NCI-H1048 (cell line): ENCODE results near the gene PCMTD2.
"Not testable (repeated sequence)": the region's sequence is repeated elsewhere in the genome, so short reads cannot be mapped to it uniquely, and the experiment has no call there.

ENCODE experiments used
- DNase-seq: peaks from one replicate; lab custom pipeline; 2025; lab: John Stamatoyannopoulos, UW

The PCMTD2 gene

GRCh38 chr20:64224351-64225170 lies 31.0 kb upstream of the PCMTD2 start:
- no peak for DNase-seq

DNA sequence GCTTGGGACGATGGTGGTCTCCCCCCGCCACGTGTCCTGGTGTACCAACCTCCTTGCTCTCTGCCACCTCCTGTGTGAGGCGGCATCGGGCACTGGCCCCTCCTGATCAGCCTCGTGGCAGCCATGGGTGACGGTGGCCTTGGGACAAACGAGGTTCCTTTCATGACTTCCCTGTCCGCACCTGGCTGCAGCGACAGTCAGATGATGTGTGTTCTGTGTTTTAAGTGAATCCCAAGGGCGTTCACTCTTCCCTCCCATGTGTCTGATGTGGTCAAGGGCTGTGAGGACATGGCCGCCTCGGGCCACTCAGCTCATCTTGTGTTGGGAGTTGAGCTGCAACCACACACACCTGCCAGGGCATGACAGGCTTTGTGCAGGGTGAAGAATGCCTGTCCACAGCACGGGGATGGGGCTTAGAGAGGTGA lies 30.4 kb upstream of the PCMTD2 start:
- no peak for DNase-seq

- DNase-seq, result no peak
These were observed 29.5 kb upstream of the PCMTD2 start for GRCh38 chr20:64225828-64226598.

GRCh38 chr20:64226686-64227580 lies 28.6 kb upstream of the PCMTD2 start:
- DNase-seq, result no peak

- no peak for DNase-seq
These were observed 27.4 kb upstream of the PCMTD2 start for GRCh38 chr20:64228086-64228653.

DNA sequence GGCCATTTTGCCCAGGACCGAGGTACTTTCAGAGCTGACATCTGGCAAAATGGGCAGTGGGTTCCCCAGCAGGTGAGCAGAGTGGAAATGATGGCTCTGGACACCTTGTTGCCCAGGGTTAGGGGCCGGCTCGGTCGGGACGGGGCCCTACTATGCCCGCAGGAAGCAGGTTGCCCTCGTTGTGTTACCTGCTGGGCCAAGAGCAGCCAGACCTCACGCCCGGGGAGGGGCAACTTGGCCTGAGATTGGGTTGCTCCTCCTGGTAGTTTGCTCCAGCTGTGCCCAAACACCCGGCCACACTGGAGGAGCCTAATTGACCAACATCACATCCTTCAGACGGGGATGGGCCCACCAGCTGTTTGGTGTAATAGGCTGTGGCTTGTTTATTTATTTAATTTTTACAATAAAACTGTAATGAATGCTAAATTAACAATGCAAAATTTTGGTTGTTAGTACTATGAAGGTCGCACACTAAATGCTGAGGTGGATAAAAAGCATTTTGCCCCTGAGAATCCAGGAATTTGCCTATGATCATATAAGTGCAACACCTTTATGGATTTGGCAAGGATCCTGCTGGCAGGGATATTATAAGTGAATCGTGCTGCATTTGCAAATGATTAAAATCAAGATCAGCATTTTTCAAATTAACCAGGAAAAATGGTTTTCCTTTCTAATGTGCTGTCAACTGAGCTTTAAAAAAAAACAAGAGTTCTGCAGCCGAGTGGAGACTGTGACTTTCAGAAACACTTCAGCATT lies 26.6 kb upstream of the PCMTD2 start:
- DNase-seq, result no peak

DNA sequence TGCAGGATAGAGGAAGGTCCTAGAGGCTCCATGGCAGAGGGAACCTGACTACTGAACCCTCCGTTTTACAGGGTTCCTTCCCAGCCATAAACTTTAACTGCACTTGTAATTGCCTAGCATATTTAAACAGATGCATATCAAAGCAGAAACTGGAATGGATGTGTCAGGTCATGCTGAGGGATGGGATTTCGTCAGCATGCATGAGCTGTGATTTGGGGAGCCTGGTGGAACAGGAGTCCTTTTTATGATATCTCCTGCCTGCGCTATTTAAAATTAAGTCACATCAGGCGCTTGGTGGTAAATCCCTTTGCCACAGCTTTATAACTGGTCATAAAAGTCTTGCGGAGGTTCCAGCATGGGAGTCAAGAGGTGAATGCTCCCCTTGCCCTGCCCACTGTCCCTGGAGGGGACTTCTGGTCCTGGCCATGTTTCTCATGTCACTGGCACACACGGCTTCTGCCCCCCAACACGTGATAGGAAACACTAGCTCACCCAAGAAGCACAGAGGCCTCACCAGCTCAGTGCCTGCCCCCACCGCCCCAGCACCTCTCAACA lies 26.0 kb upstream of the PCMTD2 start:
- DNase-seq, result no peak

GRCh38 chr20:64230461-64231145 lies 24.9 kb upstream of the PCMTD2 start:
- no peak for DNase-seq

DNA sequence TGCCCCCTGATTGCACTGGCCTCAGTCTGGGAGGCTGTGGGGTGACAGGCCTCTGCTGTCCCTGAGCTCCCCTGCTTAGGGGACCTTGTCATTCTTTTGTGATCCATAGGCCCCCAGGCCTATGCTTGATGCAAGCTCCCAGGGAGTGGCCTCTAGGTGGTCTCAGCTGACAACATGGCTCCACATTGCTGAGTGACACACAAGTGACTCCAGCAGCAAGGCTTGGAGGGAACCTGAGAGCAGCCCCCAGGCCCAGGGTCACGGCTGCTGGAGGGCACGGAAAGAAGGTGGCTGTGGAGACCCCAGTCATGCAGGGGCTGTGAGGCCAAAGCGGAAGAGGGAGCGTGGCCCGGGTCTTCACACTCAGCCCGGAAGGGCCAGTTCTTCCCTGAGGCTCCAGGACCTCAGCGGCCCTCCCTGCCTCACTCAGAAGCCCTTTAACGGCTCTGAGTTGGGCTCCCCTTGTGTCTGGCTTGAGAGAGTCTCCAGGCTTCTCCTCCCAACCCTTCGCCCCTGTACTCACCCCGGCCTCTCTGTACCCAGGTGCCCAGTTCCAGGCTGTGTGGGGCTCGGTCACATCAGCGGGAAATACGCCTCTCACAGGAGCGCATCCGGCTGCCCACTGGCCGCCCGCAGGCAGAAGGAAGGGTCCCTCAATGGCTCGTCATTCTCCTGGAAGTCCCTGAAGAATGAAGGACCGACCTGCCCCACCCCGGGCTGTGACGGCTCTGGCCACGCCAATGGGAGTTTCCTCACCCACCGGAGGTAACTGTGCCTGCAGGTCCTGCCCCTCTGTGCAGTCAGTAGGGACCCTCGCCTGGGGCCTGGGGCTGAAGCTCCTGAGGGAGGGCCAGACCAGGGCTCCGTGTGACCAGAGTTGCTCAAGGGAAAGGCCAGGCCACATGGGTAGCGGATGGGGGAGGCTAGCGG lies 23.7 kb upstream of the PCMTD2 start:
- DNase-seq, result no peak

DNA sequence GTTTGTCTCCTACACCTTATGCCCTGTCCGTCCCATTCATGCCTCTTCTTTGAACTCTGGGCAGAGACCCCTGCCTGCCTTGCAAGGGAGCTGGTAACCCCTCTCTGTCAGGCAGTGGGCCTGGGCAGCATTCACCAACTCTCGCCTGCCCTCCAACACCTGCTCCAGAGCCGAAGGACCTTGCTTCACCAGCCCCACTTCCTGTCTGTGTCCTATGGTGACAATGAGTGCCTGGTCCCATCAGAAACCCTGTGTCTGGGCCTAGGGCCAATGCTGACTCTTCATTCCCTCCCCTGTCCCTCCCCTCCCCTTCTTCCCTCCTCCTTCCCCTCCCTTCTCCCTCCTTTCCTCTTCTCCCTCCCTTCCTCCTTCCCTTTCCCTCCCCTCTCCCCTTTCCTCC lies 22.8 kb upstream of the PCMTD2 start:
- DNase-seq, result no peak

DNA sequence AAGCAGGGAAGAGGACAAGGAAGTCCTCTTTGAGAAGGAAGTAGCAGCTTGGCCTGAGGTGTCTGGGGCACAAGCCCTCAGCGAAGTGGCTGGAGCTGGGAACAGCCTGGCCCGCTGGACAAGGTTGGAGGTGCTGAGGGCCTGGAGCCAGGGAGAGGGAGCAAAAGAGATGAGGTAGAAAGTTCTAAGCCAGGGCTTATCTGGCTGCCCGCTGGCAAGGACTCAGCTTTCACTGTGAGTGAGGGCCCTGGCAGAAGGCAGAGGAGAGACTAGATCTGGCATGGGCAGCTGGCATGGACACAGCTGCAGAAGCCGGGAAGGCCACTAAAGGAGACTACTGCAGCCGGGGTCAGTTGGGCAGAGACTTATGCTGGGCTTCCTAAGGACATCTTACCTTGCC lies 21.8 kb upstream of the PCMTD2 start:
- DNase-seq, result no peak

DNA sequence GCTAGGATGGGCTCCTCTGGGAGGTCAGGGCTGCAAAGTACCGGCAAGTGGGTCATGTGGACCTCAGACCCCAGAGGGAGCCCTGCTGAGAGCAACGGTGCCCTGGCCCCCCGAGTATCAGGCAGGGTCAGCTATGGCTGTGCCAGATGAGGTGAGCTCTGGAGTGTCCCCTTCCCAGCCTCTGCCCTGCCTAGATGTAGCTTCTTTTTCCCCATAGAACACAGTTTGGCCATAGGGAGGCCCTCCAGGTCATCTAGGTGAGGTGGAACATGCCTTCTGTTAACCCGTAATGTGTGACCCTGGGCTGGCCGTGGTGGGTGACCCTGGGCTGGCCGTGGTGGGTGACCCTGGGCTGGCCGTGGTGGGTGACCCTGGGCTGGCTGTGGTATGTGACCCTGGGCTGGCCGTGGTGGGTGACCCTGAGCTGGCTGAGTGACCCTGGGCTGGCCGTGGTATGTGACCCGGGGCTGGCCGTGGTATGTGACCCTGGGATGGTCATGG lies 21.2 kb upstream of the PCMTD2 start:
- DNase-seq, result no peak

DNA sequence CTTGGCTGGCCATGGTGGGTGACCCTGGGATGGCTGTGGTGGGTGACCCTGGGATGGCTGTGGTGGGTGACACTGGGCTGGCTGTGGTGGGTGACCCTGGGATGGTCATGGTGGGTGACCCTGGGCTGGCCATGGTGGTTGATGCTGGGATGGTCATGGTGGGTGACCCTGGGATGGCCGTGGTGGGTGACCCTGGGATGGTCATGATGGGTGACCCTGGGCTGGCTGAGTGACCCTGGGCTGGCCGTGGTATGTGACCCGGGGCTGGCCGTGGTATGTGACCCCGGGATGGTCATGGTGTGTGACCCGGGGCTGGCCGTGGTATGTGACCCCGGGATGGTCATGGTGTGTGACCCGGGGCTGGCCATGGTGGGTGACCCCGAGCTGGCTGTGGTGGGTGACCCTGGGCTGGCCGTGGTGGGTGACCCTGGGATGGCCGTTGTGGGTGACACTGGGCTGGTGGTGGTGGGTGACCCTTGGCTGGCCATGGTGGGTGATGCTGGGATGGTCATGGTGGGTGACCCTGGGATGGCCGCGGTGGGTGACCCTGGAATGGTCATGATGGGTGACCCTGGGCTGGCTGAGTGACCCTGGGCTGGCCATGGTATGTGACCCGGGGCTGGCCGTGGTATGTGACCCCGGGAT lies 20.5 kb upstream of the PCMTD2 start:
- not testable (repeated sequence) for DNase-seq

DNA sequence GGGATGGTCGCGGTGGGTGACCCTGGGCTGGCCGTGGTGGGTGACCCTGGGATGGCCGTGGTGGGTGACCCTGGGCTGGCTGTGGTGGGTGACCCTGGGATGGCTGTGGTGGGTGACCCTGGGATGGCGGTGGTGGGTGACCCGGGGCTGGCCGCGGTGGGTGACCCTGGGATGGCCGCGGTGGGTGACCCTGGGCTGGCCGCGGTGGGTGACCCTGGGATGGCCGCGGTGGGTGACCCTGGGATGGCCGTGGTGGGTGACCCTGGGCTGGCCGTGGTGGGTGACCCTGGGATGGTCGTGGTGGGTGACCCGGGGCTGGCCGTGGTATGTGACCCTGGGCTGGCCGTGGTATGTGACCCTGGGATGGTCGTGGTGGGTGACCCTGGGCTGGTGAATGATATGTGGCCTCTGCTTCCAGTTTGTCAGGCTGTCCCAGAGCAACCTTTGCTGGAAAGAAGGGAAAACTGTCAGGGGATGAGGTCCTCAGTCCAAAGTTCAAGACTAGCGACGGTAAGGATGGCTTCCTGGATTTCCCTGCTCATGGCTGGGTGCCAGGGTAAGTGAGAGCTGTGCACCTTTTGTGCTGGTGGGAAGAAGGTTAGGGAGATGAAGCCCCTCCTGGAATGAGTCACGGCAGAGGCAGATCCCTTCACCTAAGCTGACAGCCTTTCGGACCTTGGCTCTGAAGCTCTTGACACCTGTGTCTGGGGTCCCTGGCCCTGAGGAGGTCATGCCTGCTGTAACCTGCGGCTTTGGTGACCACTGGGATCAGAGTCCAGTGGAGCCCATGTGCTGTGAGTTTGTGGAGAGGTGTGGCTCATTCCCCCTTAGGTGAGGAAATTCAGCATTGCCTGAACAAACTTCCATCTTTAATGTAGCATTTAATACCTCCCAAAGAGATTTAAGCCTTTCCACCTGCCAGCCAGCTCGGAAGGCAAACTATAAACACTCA lies 19.1 kb upstream of the PCMTD2 start:
- DNase-seq, result no peak

DNA sequence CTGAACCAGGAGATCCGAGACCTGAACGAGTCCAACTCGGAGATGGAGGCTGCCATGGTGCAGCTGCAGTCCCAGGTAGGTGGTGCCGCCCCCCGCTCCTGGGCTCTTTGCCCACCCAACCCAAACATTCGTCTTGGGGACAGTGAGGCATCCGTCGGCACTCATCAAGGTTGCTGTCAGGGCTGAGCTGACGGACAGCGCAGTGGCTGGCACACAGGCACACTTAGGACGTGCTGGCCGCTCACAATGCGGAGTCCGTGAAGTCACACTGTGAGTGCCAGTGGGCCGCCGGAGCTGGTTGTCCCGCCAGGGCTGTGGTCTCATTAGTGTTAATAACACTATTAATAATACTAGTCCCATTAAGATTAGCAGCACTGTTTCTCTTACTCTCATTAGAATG lies 18.2 kb upstream of the PCMTD2 start:
- no peak for DNase-seq

DNA sequence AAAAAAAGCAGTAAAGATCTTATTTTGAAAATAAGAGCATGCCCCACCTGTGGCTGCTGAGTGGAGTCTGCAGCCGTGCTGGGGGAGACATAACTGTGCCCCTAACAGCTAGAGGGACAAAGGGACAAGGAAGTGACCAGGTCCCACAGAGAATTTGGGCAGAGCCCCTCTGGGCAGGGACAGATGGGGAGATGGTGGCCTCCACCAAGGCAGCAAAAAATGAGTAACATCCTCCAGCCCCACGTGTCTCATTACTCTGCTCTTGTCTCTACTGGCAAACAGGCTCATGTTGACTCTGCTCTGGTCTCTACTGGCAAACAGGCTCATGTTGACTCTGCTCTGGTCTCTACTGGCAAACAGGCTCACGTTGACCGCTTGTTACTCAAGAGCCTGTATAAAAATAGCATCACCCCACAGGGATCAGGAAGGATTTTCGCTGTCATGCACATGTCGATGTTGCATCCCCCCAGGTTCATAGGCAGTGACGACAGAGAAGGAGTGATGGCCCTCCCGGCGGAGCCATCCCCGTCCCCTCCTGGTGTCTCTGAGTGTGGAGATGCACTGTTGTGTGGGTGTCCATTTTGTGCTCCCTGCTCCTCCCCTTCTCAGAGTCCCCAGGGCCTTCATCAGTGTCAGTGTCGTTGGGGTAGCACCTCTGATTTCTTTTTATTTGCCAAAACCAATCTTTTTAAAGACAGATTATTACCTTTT lies 17.3 kb upstream of the PCMTD2 start:
- no peak for DNase-seq
